Sigmoid colon (tissue), 7 donors: ENCODE results near the gene GRID1. TPM values are rescaled to one million over a fixed set of nuclear protein-coding genes. Genes with fewer than 3 reads are reported as not detected.

Source experiments
- DNase-seq: peaks from one replicate; pipeline ENCODE4 v3.0.0-alpha.2; 2019
- H3K27ac ChIP-seq, 4 donors: fragments of 200-600 bp; sonication (generic); one replicate each; pipeline ENCODE4 v1.5.1; 2016 to 2019; ENCODE audit warnings: mild to moderate bottlenecking in 1 of 4
- H3K27me3 ChIP-seq, 3 donors: fragments of 200-600 bp; sonication (generic); one replicate each; pipeline ENCODE4 v1.5.1; 2019; ENCODE audit warnings: mild to moderate bottlenecking in 1 of 3
- H3K36me3 ChIP-seq, 4 donors: fragments of 200-600 bp; sonication (generic); one replicate each; pipeline ENCODE4 v1.5.1; 2016 to 2019
- H3K4me1 ChIP-seq, 4 donors: fragments of 200-600 bp; sonication (generic); one replicate each; pipeline ENCODE4 v1.5.1; 2017 to 2019
- H3K4me3 ChIP-seq, 4 donors: fragments of 200-600 bp; sonication (generic); one replicate each; pipeline ENCODE4 v1.5.1; 2017 to 2019; ENCODE audit warnings: mild to moderate bottlenecking in 2 of 4, moderate library complexity in 1 of 4
- H3K9me3 ChIP-seq, 4 donors: fragments of 200-600 bp in 3 of 4; sonication (generic) in 3 of 4; one replicate each; pipeline versions ENCODE4 v1.5.1 to v1.6.1; 2013 to 2019
- CTCF ChIP-seq, 4 experiments: fragments of 450-650 bp in 3 of 4; fragments of 200-600 bp in 1 of 4; IDR thresholded peaks; one replicate each; pipeline ENCODE4 v1.5.1; 2016 to 2019; ENCODE audit warnings: antibody characterized with exemption in 4 of 4, mild to moderate bottlenecking in 3 of 4, moderate library complexity in 2 of 4
- EP300 ChIP-seq, 4 donors: sonication (generic); formaldehyde crosslinking; IDR thresholded peaks; one replicate each; pipeline ENCODE4 v1.6.1; 2017; ENCODE audit warnings: antibody characterized with exemption in 4 of 4
- POLR2A ChIP-seq, 2 donors: fragments of 450-650 bp; IDR thresholded peaks; one replicate each; pipeline ENCODE4 v1.6.1; 2016; ENCODE audit warnings: antibody characterized with exemption in 2 of 2, mild to moderate bottlenecking in 2 of 2, moderate library complexity in 2 of 2
- POLR2AphosphoS5 ChIP-seq, 4 donors: sonication (generic); formaldehyde crosslinking; IDR thresholded peaks; one replicate each; pipeline ENCODE4 v1.6.1; 2017; ENCODE audit warnings: antibody characterized with exemption in 4 of 4
- WGBS, 2 donors: extraction: QIAGEN DNeasy Blood & Tissue Kit; methylation state at CpG; one replicate each; pipeline ENCODE4 v1.1.7; 2013; 5-methylcytosine and 5-hydroxymethylcytosine counted together
- intact Hi-C: fragments of 100-400 bp; cut with DNase I; formaldehyde crosslinking; loops from one replicate; pipeline ENCODE4 v1.15.1; 2023
- polyA plus RNA-seq, 3 donors: library from polyadenylated mRNA; stranded (reverse); fragments of 200-250 nt; gene quantifications; one replicate each; pipeline ENCODE4 v1.2.3, GENCODE V29; 2013
- total RNA-seq, 4 donors: library from RNA; depleted of rRNA; stranded (reverse); fragments of >200 nt; gene quantifications; one replicate each; pipeline ENCODE4 v1.1.0, GENCODE V29; 2016
- donor health status: healthy with polysubstance abuse.
- donor health status: Bipolar disorder and iron deficiency.
- donor health status: healthy.

GRID1 gene
- total and polyA plus RNA-seq, 7 donors = 0.66 to 4.7 (median 1.1) TPM; not detected in 2

- no peaks in the 10 kb centered on the region for H3K36me3 ChIP-seq
- intact Hi-C loops = no loop called here
- no peaks in the 10 kb centered on the region for H3K27me3 ChIP-seq
- no peaks in the 10 kb centered on the region for H3K9me3 ChIP-seq
- TF ChIP-seq POLR2A (IDR thresholded peaks at IDR 0.05) (no peak), CTCF (IDR thresholded peaks at IDR 0.05) (no peak), POLR2AphosphoS5 (IDR thresholded peaks at IDR 0.05) (no peak), EP300 (IDR thresholded peaks at IDR 0.05) (no peak)
- H3K4me1 ChIP-seq = no peaks in the 10 kb centered on the region
- DNase-seq = no peak
- H3K27ac ChIP-seq = no peak overlapping the region
- no peak overlapping the region for H3K4me3 ChIP-seq
- 81 to 90% methylated on average over 2 of the region's 2 CpGs for WGBS, 2 donors
Measured at GRCh38 chr10:85596389-85596788, 770.2 kb downstream of the GRID1 start.

GRCh38 chr10:85594239-85594638, 772.4 kb downstream of the GRID1 start:
- H3K9me3 ChIP-seq = no peaks in the 10 kb centered on the region
- no peaks in the 10 kb centered on the region for H3K27me3 ChIP-seq
- 42 to 82% methylated on average over 3 of the region's 3 CpGs for WGBS, 2 donors
- intact Hi-C loops = no loop called here
- H3K4me3 ChIP-seq = no peak overlapping the region
- H3K27ac ChIP-seq = no peak overlapping the region
- no peak for DNase-seq
- no peaks in the 10 kb centered on the region for H3K4me1 ChIP-seq
- H3K36me3 ChIP-seq = no peaks in the 10 kb centered on the region
- no peak for TF ChIP-seq POLR2AphosphoS5 (IDR thresholded peaks at IDR 0.05)
- TF ChIP-seq POLR2A (IDR thresholded peaks at IDR 0.05) = no peak
- no peak for TF ChIP-seq CTCF (IDR thresholded peaks at IDR 0.05)
- no peak for TF ChIP-seq EP300 (IDR thresholded peaks at IDR 0.05)

GRCh38 chr10:85593226-85593772, 773.3 kb downstream of the GRID1 start:
- DNase-seq = no peak

GRCh38 chr10:85581371-85581770, 785.2 kb downstream of the GRID1 start:
- whole genome bisulfite sequencing, 2 donors = 92 to 93% methylated on average over 3 of the region's 3 CpGs
- peaks cover 0 to 3% (median 0%) of the 10 kb centered on the region in 4 donors for H3K9me3 ChIP-seq
- intact Hi-C loops = no loop called here
- TF ChIP-seq POLR2AphosphoS5 (IDR thresholded peaks at IDR 0.05) (no peak), CTCF (IDR thresholded peaks at IDR 0.05) (no peak), POLR2A (IDR thresholded peaks at IDR 0.05) (no peak), EP300 (IDR thresholded peaks at IDR 0.05) (no peak)
- DNase-seq = no peak
- H3K4me3 ChIP-seq = no peak overlapping the region
- H3K27ac ChIP-seq = no peak overlapping the region
- no peaks in the 10 kb centered on the region for H3K4me1 ChIP-seq
- H3K27me3 ChIP-seq = no peaks in the 10 kb centered on the region
- no peaks in the 10 kb centered on the region for H3K36me3 ChIP-seq

More at GRCh38 chr10:85593226-85593772, 773.3 kb downstream of the GRID1 start:
- no peak overlapping the region for H3K27ac ChIP-seq
- H3K36me3 ChIP-seq = no peaks in the 10 kb centered on the region
- H3K4me1 ChIP-seq = no peaks in the 10 kb centered on the region
- TF ChIP-seq POLR2AphosphoS5 (IDR thresholded peaks at IDR 0.05) (no peak), EP300 (IDR thresholded peaks at IDR 0.05) (no peak), POLR2A (IDR thresholded peaks at IDR 0.05) (no peak), CTCF (IDR thresholded peaks at IDR 0.05) (no peak)
- no peaks in the 10 kb centered on the region for H3K9me3 ChIP-seq
- WGBS, 2 donors = 75 to 83% methylated on average over 4 of the region's 4 CpGs
- no peaks in the 10 kb centered on the region for H3K27me3 ChIP-seq
- intact Hi-C loops = no loop called here
- no peak overlapping the region for H3K4me3 ChIP-seq

GRCh38 chr10:85580585-85580984, 786.0 kb downstream of the GRID1 start:
- Histone ChIP-seq H3K4me1 (no peaks in the 10 kb centered on the region), H3K36me3 (no peaks in the 10 kb centered on the region), H3K27ac (no peak overlapping the region), H3K9me3 (peaks cover 0 to 3% (median 0%) of the 10 kb centered on the region in 4 donors), H3K27me3 (no peaks in the 10 kb centered on the region), H3K4me3 (no peak overlapping the region)
- intact Hi-C loops = no loop called here
- 32 to 62% methylated on average over 2 of the region's 2 CpGs for whole genome bisulfite sequencing, 2 donors
- TF ChIP-seq CTCF (IDR thresholded peaks at IDR 0.05) (no peak), POLR2A (IDR thresholded peaks at IDR 0.05) (no peak)
- DNase-seq = no peak
